Activated T-helper 1 cell treated with Interleukin-2 at 50 U/mL for 16 hours (primary cell): ENCODE data around the gene SNX32.

Experiments
- DNase-seq: peaks from one replicate; pipeline ENCODE4 v3.0.0-alpha.2; 2020; ENCODE audit warnings: low read depth

SNX32 gene

DNA sequence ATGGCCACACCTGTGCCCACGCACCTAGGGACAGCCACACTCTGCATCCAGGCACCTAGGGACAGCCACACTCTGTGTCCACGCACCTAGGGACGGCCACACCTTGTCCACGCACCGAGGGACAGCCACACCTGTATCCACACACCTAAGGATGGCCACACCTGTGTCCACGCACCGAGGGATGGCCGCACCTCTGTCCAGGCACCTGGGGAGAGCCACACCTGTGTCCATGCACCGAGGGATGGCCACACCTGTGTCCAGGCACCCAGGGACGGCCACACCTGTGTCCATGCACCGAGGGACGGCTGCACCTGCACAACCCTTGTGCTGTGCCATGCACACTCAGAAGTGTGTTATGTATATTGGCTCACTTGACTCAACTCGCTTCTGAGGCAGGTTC lies 36.1 kb upstream of the SNX32 start:
- DNase-seq, result no peak

DNA sequence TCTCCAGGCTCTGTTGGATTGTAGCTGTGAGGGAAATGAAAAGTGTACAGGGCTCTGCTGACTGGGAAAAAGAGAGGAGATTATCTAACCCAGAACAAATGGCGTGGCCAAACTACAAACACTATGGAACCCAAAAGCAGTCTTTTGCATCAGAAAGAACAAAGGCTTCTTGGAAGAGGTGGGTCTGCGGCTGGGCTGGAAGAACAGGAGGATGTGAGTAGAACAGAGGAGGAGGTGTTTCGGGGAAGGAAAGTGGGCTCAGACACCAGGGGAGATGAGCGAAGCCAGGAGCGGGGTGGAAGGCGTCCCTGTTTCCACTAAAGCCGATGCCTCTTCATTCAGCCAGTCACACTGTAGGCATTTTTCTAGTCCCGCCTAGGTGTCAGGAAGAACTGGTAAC lies 34.9 kb upstream of the SNX32 start:
- DNase-seq, result no peak

DNA sequence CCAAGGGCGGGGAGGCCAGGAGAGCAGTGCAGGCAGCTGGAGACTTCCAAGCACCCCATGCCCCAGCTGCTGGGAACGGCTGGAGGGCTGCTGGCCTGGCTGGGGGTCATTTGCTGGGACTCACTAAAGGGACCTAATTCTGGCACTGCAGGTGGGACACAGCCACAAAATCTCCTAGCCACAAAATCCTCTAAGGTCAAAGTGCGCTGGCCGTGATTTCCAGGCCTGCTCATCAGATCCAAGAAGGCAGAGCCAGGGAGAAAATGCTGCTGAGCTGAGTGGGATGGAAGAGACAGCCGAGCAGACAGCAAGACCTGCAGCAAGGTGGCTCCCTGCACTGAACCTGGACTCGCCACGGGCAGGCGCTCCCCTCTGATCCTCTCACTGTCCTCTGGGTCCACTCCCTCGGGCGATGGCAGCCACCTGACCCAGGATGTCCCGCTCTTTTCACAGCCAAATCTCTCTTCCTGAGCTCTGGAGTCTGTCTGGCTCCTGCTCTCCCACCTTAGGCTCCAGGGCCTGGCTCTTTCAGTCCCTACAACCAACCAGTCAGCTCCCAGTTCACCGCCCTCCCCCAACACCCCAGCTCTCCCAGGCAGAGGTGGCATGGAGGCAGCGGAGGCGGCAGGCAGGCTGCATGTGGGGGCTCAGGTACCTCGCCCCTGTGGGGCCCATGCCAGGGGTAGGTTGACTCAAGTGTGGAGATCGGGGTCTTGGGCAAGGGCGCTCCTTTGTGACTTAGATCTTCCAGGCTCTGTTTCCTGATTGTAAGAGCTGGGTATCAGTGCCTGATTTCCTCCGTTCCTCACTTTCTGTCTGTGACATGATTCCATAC lies 32.4 kb upstream of the SNX32 start:
- DNase-seq, result no peak

DNA sequence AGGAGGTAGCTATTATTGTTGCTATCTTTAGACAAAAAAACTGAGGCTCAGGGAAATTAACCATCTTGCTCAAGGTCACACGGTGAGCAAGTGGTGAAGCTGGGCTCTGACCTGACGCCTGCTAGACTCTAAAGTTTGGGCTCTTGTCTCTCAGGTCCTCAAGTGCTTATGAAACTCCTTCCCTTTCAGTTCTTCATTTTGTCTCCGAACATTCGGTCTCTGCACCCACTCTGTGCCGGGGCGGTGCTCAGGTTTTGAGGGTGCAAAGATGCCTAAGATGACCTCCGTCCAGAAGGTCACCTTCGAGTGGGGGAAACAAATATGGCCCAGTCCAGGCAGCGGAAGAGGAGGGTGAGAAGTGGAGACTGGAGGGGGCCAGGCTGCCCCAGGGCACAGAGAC lies 30.9 kb upstream of the SNX32 start:
- no peak for DNase-seq

DNA sequence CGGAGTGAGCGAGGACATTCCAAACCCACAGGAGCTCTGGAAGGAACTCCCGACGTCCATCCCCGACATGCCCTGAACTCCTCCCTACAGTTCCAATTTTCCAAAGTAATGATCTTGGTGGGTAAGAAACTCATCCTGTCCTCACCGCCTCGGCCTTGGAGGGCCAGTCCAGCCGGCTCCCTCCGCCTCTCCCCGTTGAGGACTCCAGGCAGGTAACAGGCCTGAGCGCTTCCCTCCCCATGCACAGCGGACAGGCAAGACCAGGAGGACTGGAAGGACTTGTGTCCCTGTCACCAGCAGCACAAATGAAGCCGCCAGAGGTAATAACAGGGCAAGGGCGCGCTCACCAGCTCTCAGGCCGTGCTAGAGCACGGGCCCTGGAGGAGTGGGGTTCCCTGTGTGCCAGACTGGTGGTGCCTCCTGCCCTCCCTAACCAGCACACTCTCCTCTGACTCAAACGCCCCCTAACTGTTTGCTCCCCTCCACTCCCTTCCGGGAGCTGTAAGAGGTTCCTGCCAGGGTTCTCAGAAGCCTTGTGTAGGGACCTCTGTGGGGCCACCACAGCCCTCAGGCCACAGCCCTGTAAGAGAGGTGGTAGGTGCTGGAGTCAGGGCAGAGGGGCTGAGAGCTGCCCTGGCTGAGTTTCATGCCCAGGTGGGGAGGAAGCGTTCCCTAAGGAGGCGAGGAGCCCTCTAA lies 29.8 kb upstream of the SNX32 start:
- no peak for DNase-seq

DNA sequence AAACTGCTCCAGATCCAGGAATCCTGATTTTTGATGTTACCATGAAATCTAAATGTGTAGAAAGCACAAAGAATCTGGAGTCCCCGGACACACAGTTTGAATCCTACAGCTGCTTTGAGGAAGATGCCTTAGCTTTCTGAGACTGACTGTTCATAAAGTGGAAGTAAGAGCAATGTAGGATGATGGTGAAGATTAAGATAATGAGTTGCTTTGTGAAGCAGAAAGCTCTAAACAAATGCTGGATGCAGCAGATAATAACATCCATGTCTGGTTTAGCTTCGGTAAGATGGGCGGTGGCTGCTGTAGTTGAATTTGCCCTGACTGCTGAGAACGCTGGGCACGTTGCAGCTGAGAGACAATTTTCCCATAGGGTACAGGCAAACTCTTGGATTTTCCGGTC lies 26.8 kb upstream of the SNX32 start:
- DNase-seq, result no peak

DNA sequence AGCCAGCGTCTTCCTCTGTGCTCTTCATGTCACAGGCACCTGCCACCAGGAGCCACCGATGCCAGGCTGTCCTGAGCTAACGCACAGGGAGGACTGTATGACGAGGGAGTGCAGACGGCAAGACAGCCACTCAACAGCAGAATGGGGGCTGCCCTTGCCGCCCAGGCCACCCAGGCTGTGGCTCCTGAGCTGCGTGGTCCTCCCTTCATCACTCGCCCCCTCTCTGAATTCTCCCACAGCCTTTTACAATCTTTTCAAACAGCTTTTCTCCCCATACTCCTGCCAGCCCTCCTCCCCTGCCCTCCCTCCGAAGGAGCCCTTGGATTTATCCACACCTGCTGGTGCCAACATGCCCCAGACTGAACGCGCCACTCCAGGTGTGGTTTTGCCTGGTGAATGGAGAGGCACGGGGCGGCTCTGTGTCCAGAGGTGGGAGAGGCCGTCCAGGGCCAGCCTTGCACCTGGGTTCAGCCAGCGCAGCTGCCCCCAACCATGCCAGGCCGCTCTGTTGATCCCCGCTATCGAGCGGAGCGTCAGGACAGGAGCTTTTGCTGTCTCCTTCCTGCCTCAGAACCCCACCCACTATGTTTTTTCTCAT lies 24.9 kb upstream of the SNX32 start:
- no peak for DNase-seq

DNA sequence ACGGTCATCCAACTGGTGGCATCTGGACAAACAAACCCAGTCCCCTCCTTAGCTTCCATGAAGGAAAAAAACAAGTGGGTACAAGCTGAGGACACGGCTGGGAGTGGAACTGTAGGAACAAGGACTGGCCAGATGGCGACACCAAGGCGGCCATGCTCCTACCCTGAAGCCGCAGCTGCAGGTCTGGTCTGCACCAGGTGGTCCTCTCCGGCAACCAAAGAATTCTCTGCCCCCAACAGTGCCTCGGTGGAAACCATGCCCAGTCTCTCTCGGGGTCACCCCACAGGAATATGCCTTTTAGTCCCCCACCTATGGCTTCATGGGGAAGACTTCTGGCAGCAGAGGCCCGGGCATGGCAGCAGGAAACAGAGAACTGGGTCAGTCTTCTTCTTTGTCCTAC lies 24.3 kb upstream of the SNX32 start:
- no peak for DNase-seq

DNA sequence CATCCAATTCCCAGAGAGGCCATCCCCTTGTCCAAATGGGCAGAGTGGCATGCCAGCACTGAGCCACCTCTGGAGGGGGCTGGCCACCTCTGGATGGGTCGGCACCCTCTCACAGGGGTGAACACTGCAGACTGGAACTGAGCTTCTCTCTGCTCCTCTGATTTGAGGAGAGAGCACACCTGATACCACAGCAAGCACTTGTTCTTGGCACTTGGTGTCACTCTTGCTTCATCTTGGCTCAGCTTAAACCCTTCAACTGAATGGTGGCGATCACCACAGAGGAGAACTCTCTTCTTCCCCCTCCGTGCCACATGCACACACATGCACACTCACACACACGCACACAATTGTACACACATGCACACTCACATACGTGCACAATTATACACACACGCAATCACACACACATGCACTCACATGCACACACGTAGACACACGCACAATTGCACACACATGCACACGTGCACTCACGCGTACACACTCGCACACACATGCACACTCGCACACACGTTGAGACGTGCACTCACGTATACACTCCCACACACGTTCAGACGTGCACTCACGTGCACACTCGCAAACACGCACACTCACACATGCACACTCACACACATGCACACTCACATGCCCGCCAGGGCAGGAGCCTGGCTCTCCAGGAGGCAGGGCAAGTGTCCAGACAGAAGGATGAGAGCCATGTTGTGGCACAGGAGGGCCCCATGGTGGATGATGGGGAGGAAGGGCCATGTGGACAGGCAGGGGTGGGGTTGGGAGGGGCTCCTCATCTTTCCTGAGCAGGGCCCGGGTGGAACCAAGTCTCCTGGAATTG lies 23.5 kb upstream of the SNX32 start:
- no peak for DNase-seq

DNA sequence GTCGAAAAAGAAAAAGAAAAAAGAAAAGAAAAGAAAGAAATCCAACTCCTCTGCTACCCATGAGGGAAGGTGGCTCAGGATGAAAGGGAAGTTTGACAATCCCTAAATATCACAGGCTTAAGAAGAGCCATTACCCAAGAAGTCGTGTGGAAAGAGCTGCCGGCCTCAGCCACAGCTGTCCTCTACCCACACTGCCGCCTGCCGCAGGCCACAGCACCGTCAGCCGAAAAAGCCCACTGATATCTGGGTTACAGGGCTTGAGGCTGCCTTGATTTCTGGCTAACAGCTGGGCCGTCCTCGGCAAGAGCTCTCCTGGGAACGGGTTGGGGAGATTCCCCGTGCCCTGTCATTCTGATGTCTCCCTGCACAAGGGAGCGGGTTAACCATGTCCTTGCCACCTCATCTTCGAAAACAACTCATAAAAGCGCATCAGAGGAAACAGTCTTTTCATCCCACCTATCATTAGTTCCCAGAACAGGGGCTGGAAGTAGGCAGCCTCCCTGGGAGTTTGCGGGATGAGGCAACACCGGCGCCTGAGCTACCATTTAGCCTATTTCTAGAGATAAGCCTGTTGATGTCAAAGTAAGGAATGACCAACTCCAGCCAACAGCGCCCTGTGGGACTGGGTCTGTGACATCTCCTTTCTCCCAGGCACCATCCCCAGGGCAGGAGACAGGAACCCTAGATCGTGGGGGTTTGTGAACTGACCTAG lies 21.8 kb upstream of the SNX32 start:
- DNase-seq, result no peak

DNA sequence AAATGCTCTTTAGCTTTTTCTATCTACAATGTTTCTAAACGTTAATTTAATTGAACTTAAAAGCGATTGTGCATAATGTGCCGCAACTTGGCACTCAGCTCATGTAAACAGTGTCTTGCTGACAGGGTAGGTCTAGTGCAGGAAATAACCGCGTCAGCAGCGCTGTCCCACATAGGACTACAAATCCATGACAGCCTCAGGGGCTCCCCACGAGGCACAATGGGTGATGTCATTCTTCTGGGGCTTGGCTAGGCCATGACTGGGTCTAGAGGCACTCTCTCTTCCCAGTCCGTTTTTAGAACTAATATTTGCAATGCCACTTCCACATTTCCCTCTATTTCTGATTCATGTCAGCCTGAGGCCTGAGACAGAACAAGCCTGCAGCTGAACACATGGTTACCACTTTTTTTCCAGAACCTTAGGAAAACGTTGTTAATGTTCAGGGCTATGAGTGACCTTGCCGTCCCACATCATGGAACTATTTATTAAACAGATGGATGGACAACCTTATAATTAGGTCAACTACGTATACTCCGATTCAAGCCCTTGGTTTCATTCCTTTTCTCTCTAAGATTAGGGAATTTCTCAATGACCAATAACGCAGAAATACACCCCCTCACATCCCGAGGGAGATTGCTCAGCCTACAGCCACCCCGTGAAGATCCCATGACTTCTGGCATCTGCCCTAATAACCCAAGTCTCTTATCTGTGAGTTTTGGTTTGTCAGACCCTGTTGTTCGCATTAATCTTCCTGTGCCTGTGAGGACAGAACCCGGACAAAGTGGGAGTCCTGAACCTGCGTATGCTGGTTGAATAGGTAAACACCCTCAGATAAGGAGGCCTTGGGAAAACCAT lies 19.4 kb upstream of the SNX32 start:
- DNase-seq, result no peak

DNA sequence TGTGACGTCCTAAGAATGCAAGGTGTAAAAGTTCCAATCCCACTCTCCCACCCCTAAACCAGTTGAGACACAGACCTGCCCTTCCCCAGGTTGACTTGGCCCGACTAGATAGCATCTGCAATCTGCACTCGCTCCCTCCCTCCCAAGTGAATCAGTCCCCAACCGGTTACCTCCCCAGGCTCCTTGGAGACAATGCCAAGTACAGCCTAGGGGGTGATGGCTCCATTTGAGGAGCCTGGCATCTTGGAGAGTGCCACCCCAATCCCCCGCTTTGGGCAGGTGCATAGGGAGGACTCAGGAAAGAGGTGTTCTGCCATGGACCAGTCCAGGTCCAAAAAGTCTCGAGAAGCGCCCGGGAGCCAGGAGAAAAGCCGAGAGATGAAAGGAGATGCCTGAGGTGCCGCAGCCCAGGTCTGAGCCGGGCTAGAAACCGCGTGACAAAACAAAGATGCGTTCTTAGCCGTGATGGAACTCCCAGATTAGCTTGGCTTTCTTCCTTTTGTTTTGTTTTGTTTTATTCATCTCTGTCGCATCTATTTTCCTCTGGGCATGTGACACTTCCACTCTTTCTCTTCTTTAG lies 18.7 kb upstream of the SNX32 start:
- DNase-seq, result no peak

DNA sequence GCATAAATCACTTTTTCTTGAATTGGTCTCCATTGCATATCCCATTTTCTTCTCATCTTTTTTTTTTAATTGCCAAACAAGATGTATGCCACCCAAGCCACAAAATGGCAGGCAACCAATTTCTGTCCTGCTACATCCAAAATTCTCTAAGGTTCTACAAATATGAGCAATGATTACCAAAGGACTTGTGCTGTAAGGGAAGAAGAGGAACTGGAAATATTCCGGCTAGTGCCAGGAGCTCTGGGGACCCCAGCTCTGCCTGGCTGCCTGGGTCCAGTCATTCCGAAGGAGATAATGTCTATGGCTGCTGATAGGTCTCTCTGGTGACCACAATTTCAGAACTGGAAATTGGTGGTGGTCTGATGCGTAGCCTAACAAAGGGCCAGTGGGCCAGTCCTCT lies 17.1 kb upstream of the SNX32 start:
- DNase-seq, result no peak

DNA sequence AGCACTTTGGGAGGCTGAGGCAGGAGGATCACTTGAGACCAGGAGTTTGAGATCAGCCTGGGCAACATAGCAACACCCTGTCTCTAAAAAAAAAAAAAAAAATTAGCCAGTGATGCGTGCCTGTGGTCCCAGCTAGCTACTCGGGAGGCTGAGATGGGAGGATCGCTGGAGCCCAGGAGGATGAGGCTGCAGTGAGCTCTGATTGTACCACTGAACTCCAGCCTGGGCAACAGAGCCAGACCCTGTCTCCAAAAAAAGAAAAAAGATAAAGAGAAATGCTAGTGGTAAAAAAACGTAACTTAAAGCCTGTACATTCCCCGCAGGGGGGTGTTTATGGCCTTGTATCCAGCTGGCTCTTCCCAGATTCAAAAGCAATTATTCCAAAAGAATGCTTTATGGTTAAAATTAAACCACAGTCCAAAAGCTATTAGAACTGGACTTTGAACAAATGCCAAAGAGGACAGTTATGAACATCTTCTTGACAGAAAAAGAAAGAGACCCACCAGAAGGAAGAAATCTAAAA lies 16.4 kb upstream of the SNX32 start:
- DNase-seq, result no peak

DNA sequence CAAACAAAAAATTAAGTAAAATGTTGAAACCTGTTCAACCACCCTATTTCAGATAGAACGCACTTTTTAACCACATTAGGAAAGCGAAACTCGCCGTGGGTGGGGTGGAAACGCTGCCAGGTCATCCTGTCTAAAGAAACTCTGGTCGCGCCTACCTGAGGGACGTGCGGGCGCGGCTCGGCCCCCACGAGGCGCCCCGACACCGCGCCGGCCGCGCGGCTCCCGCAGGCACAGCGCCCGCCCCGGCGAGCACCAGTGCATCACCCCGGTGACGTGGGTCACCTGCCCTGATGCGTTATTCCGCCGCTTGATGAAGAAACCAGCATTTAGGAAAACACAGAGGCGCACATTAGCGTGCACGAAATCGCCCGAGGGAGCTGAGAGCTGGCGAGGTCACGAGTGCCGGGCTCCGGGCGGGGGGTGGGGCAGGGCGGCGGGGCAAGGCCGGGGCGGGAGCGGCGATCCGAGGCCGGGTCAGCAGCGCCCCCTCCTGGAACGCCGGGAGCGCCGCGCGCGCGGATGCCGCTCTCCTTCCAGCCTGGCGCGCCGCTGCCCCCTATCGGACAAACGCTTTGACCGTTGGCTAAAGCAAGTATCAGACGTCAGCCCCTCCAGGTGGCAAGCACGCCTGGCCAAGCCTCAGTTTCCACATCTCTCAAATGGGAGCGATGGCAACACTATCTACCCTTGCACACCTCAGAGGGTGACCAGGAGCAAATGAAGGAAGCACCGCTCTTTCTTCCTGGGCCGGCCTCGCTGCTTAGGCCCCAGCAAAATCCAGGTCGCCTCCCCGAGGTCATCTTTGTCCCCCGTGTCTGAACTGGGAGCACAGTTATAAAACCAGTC lies 15.7 kb upstream of the SNX32 start:
- peak; percentile 91 for DNase-seq

DNA sequence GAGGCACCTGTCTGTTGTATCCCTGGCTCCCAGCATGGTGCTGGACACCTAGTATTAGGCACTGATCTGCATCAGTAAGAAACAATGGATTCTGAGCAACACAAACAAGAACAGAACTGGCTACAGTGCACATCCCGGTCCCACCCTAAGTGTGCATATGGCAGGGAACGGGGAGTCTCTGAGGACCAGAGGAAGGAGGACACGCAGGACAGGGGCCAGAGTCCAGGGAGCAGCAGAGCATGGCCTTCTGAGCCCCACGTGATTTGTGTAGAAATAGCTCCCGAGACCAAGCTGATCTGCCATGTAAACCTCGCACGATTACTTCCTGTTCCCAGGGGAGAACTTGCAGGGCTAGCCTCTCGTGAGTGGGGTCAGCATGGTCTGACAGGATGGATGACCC lies 12.7 kb upstream of the SNX32 start:
- DNase-seq, result no peak

DNA sequence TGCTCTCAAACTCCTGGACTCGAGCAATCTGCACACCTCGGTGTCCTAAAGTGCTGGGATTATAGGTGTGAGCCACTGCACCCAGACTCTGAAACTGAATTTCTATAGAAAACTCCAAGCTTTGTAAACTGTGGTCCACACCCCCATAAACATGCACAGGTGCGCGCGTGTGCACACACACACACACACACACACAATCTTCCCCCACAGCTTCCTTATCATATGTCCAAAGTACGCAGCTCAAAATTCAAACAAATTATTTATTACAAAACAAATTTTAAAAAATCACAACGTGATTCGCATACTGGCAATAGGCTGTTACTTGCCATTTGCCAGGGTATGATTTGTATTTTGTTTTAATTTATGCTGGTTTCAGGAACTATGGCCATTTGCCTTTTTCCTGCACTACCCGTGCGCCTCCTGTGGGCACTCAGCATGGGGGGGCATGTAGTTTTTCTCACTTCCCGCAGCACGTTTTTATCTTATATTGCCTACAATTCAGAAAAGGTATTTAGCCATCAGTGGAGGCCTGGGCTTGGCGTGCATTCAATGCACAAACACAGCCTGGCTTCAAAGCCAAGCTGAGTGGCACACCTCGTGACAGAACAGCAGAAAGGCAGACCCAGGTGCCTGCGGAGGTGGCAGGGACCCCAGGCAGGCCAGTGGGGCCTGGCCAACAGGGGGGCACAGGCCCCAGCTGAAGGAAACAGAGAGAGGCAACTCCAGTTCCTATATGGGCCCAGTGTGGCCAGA lies 10.8 kb upstream of the SNX32 start:
- DNase-seq, result no peak

DNA sequence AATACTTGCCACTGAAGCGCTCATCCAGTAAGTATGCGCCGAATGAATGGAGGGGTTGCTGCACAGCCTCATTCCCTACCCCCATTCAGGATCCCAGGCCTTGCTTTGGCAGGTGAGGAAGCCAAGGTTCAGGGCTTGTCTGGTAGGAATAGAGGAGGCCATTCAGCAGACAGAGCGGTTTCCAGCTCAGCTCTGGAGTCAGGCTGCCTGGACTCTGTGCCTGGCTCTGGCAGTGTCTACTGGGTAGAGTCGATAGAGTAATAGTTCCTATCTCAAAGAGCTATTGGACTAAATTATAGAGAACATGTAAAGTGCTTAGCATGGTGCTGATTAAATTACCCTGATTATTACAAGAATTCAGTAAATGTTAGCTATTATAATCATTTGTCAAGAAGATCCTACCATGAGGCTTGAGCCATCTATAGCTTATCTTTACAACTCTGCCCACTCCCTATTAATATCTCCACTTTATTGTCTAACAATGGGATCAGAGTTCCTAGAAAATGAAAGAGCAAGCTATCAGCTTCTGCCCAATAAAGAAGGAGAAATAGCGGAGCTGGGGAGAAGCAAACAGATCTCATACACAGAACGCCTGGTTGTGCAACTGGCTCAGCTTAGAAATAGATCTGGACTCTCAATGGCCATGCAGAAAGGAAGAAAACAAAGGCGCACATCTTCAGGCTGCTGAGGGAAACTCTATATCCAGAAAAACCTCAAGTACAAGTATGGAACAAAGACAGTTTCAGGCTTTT lies 6.6 kb upstream of the SNX32 start:
- DNase-seq, result no peak
